Spinal cord (tissue), 10 donors: Measurements from ENCODE around the gene AVPI1. TPM values are rescaled to one million over a fixed set of nuclear protein-coding genes. Genes with fewer than 3 reads are reported as not detected.
"Not testable (repeated sequence)": the region's sequence is repeated elsewhere in the genome, so short reads cannot be mapped to it uniquely, and the experiment has no call there.

ENCODE experiments used
- DNase-seq, 6 donors: peaks; one replicate each; pipeline versions ENCODE4 v3.0.0 to v3.0.0-alpha.2; 2013 to 2015; ENCODE audit warnings: low spot score in 6 of 6, low read depth in 4 of 6
- H3K27ac ChIP-seq: one replicate; pipeline ENCODE4 v1.5.1; 2013; ENCODE audit warnings: low read depth, low read length, control low read depth
- H3K27me3 ChIP-seq: one replicate; pipeline ENCODE4 v1.6.1; 2013; ENCODE audit warnings: low read length; ENCODE audit not compliant: control insufficient read depth, insufficient read depth
- H3K36me3 ChIP-seq: one replicate; pipeline ENCODE4 v1.6.1; 2013; ENCODE audit warnings: low read length; ENCODE audit not compliant: control insufficient read depth, insufficient read depth
- H3K4me1 ChIP-seq: one replicate; pipeline ENCODE4 v1.6.1; 2013; ENCODE audit warnings: low read length; ENCODE audit not compliant: control insufficient read depth, insufficient read depth
- H3K4me3 ChIP-seq: one replicate; pipeline ENCODE4 v1.5.1; 2013; ENCODE audit warnings: low read depth, low read length, control low read depth
- H3K9me3 ChIP-seq: one replicate; pipeline ENCODE4 v1.6.1; 2013; ENCODE audit warnings: low read length; ENCODE audit not compliant: control insufficient read depth, insufficient read depth
- WGBS: methylation state at CpG from one replicate; pipeline ENCODE4 v1.1.5; 2013; ENCODE audit warnings: missing lambda C conversion rate; ENCODE audit not compliant: insufficient coverage; 5-methylcytosine and 5-hydroxymethylcytosine counted together
- polyA plus RNA-seq, 2 donors: library from polyadenylated mRNA; unstranded; fragments of 120-200 nt; gene quantifications; one replicate each; pipeline ENCODE4 v1.2.1, GENCODE V29; 2013; ENCODE audit not compliant: insufficient read length in 2 of 2
- total RNA-seq, 2 donors: library from RNA; depleted of rRNA in 1 of 2; stranded (reverse); fragments of 120-200 nt in 1 of 2; fragments of >200 nt in 1 of 2; gene quantifications; one replicate each; pipeline versions ENCODE4 v1.2.3 to v1.2.4, GENCODE V29; 2013 to 2014
- donor health status: healthy.

The AVPI1 gene
- total and polyA plus RNA-seq, 4 donors: 8.2 to 18.7 (median 13.4) TPM

- Histone ChIP-seq H3K4me3 (no peak overlapping the region), H3K4me1 (no peaks in the 10 kb centered on the region), H3K9me3 (no peaks in the 10 kb centered on the region), H3K27me3 (no peaks in the 10 kb centered on the region), H3K36me3 (no peaks in the 10 kb centered on the region), H3K27ac (no peak overlapping the region)
- peak in 4 of 6 donors; percentile 29 to 85 (median 71) for DNase-seq
- 72% methylated on average over 8 of the region's 12 CpGs for WGBS
These were observed 14.5 kb upstream of the AVPI1 start for GRCh38 chr10:97701438-97702069.

GRCh38 chr10:97698072-97698655, 11.1 kb upstream of the AVPI1 start:
- H3K27me3 ChIP-seq, H3K4me3 ChIP-seq, H3K4me1 ChIP-seq, H3K9me3 ChIP-seq, H3K36me3 ChIP-seq, H3K27ac ChIP-seq: not testable (repeated sequence)
- peak in 1 of 6 donors; percentile 50 for DNase-seq
- WGBS: 77% methylated on average over 7 of the region's 11 CpGs

- no peak for DNase-seq
- no peaks in the 10 kb centered on the region for H3K36me3 ChIP-seq
- no peak overlapping the region for H3K4me3 ChIP-seq
- peaks cover 29% of the 10 kb centered on the region for H3K4me1 ChIP-seq
- peak overlapping the region; percentile 22 for H3K27ac ChIP-seq
- no peaks in the 10 kb centered on the region for H3K9me3 ChIP-seq
- H3K27me3 ChIP-seq: no peaks in the 10 kb centered on the region
- WGBS: no CpG with 5 or more reads among the region's 3 CpGs
These were observed 3.1 kb upstream of the AVPI1 start for GRCh38 chr10:97690133-97690532.

- Histone ChIP-seq H3K27me3 (no peaks in the 10 kb centered on the region), H3K9me3 (no peaks in the 10 kb centered on the region), H3K27ac (peak overlapping the region; percentile 22), H3K4me1 (peaks cover 29% of the 10 kb centered on the region), H3K36me3 (no peaks in the 10 kb centered on the region), H3K4me3 (no peak overlapping the region)
- no peak for DNase-seq
- WGBS: 98% methylated on average over 5 of the region's 5 CpGs
These were observed 2.5 kb upstream of the AVPI1 start for GRCh38 chr10:97689559-97690020.

- Histone ChIP-seq H3K36me3 (no peaks in the 10 kb centered on the region), H3K27ac (peak overlapping the region; percentile 74), H3K27me3 (no peaks in the 10 kb centered on the region), H3K4me1 (peaks cover 35% of the 10 kb centered on the region), H3K4me3 (peak overlapping the region; percentile 84), H3K9me3 (no peaks in the 10 kb centered on the region)
- no peak for DNase-seq
- WGBS: 36% methylated on average over 10 of the region's 14 CpGs
These were observed 1.0 kb upstream of the AVPI1 start for GRCh38 chr10:97687785-97688781.

GRCh38 chr10:97686301-97686961, 610 bp downstream of the AVPI1 start:
- no peaks in the 10 kb centered on the region for H3K9me3 ChIP-seq
- H3K36me3 ChIP-seq: no peaks in the 10 kb centered on the region
- DNase-seq: no peak
- H3K27ac ChIP-seq: peak overlapping the region; percentile 88
- 15% methylated on average over 11 of the region's 14 CpGs for WGBS
- H3K4me3 ChIP-seq: peak overlapping the region; percentile 84
- no peaks in the 10 kb centered on the region for H3K27me3 ChIP-seq
- H3K4me1 ChIP-seq: peaks cover 35% of the 10 kb centered on the region

- Histone ChIP-seq H3K9me3 (no peaks in the 10 kb centered on the region), H3K27ac (peak overlapping the region; percentile 52), H3K36me3 (no peaks in the 10 kb centered on the region), H3K4me3 (peak overlapping the region; percentile 84), H3K4me1 (peaks cover 35% of the 10 kb centered on the region), H3K27me3 (no peaks in the 10 kb centered on the region)
- no peak for DNase-seq
- WGBS: 50% methylated on average over 1 of the region's 2 CpGs
These were observed 1.6 kb downstream of the AVPI1 start for GRCh38 chr10:97685395-97685958.

GRCh38 chr10:97684866-97685394, 2.1 kb downstream of the AVPI1 start:
- H3K4me3 ChIP-seq: peak overlapping the region; percentile 84
- H3K9me3 ChIP-seq: no peaks in the 10 kb centered on the region
- peaks cover 35% of the 10 kb centered on the region for H3K4me1 ChIP-seq
- no peaks in the 10 kb centered on the region for H3K36me3 ChIP-seq
- no peak for DNase-seq
- WGBS: no CpG with 5 or more reads among the region's 5 CpGs
- H3K27ac ChIP-seq: peak overlapping the region; percentile 52
- no peaks in the 10 kb centered on the region for H3K27me3 ChIP-seq

GRCh38 chr10:97684368-97684713, 2.7 kb downstream of the AVPI1 start:
- WGBS: no CpG with 5 or more reads among the region's 7 CpGs
- H3K4me3 ChIP-seq, H3K27ac ChIP-seq, DNase-seq, H3K9me3 ChIP-seq, H3K27me3 ChIP-seq, H3K36me3 ChIP-seq: not testable (repeated sequence)
- H3K4me1 ChIP-seq: peaks cover 35% of the 10 kb centered on the region
